ENCODE results near the gene SPECC1L.

SPECC1L gene

GRCh38 chr22:24419475-24419850, 148.8 kb downstream of the SPECC1L start:
- DNase-seq: no peak

- no peak for DNase-seq
These were observed 149.7 kb downstream of the SPECC1L start for GRCh38 chr22:24420072-24420976.

GRCh38 chr22:24420977-24421343, 150.3 kb downstream of the SPECC1L start:
- no peak for DNase-seq

- DNase-seq: no peak
These were observed 150.8 kb downstream of the SPECC1L start for GRCh38 chr22:24421428-24421931.

GRCh38 chr22:24422102-24422665, 151.6 kb downstream of the SPECC1L start:
- no peak for DNase-seq

- DNase-seq: no peak
These were observed 152.9 kb downstream of the SPECC1L start for GRCh38 chr22:24423519-24424000.

GRCh38 chr22:24424001-24424900, 153.6 kb downstream of the SPECC1L start:
- no peak for DNase-seq

GRCh38 chr22:24424901-24425775, 154.5 kb downstream of the SPECC1L start:
- no peak for DNase-seq

GRCh38 chr22:24426436-24426835, 155.8 kb downstream of the SPECC1L start:
- no peak for DNase-seq

- no peak for DNase-seq
These were observed 156.3 kb downstream of the SPECC1L start for GRCh38 chr22:24426851-24427499.

GRCh38 chr22:24427500-24428164, 157.0 kb downstream of the SPECC1L start, which contains the start of gene ADORA2A:
Gene ADORA2A, plus strand, starts transcription at chr22:24427599. Its CDS starts 5,806 bp downstream, at chr22:24433405.
- DNase-seq: no peak

- no peak for DNase-seq
These were observed 158.2 kb downstream of the SPECC1L start for GRCh38 chr22:24428751-24429410.

- DNase-seq: no peak
These were observed 159.1 kb downstream of the SPECC1L start for GRCh38 chr22:24429411-24430365.

GRCh38 chr22:24430431-24431308, 160.0 kb downstream of the SPECC1L start:
- DNase-seq: no peak

- DNase-seq: no peak
These were observed 160.8 kb downstream of the SPECC1L start for GRCh38 chr22:24431309-24432034.

- no peak for DNase-seq
These were observed 161.6 kb downstream of the SPECC1L start for GRCh38 chr22:24432059-24432853.

Data from amniotic stem cell (primary cell).